B cell (primary cell): ENCODE measurements around the gene ETFRF1. TPM values are rescaled to one million over a fixed set of nuclear protein-coding genes. Genes with fewer than 3 reads are reported as not detected.

Experiments
- ATAC-seq: fragments of 200-7000 bp; cut with Tn5 transposase; one replicate; pipeline ENCODE4 v1.10.0; 2021; ENCODE audit warnings: low read depth, mild to moderate bottlenecking, moderate number of reproducible peaks, moderate library complexity
- CTCF ChIA-PET: fragments of 350-600 bp; sonication (Branson Sonifier 250); formaldehyde crosslinking; loops from one replicate; lab custom pipeline; 2021; ENCODE audit warnings: antibody characterized with exemption, inconsistent platforms; lab: Charles Lee
- POLR2A ChIA-PET: fragments of 350-600 bp; sonication (Branson Sonifier 250); formaldehyde crosslinking; loops from one replicate; lab custom pipeline; 2021; ENCODE audit warnings: antibody characterized with exemption; lab: Charles Lee
- DNase-seq: peaks from one replicate; pipeline ENCODE4 v3.0.0; 2013
- H2AFZ ChIP-seq: 2 replicates; pipeline ENCODE4 v1.6.1; 2012; ENCODE audit warnings: mild to moderate bottlenecking, low read depth, low read length; ENCODE audit not compliant: insufficient read depth, poor library complexity, severe bottlenecking
- H3K27ac ChIP-seq, 2 donors: 1 replicate in 1 of 2; 2 replicates in 1 of 2; pipeline ENCODE4 v1.5.1; 2012 to 2013; ENCODE audit warnings: low read length in 2 of 2, mild to moderate bottlenecking in 2 of 2, moderate library complexity in 1 of 2
- H3K27me3 ChIP-seq, 4 experiments: fragments of 200-600 bp in 1 of 4; sonication (generic) in 1 of 4; replicated peaks in 1 of 4; 1 replicate in 2 of 4; 2 replicates in 2 of 4; pipeline versions ENCODE4 v1.6.1 to v1.7.0; 2013 to 2016; ENCODE audit warnings: low read length in 3 of 4, mild to moderate bottlenecking in 2 of 4, mixed read lengths in 1 of 4, moderate library complexity in 1 of 4; ENCODE audit not compliant: insufficient read depth in 4 of 4, control insufficient read depth in 3 of 4; ENCODE audit errors: control extremely low read depth in 1 of 4
- H3K36me3 ChIP-seq, 2 experiments: replicated peaks in 1 of 2; 1 replicate in 1 of 2; 2 replicates in 1 of 2; pipeline versions ENCODE4 v1.6.1 to v1.7.1; 2013; ENCODE audit warnings: low read length in 1 of 2; ENCODE audit not compliant: insufficient read depth in 2 of 2, control insufficient read depth in 1 of 2; ENCODE audit errors: control extremely low read depth in 1 of 2, extremely low read depth in 1 of 2
- H3K4me1 ChIP-seq, 2 donors: fragments of 200-600 bp in 1 of 2; sonication (generic) in 1 of 2; 1 replicate in 1 of 2; 2 replicates in 1 of 2; pipeline versions ENCODE4 v1.5.1 to v1.6.1; 2013 to 2017; ENCODE audit warnings: low read length in 2 of 2; ENCODE audit not compliant: control insufficient read depth in 2 of 2, insufficient read depth in 2 of 2
- H3K4me2 ChIP-seq: replicated peaks from 2 replicates; pipeline ENCODE3; 2012; ENCODE audit warnings: mild to moderate bottlenecking, low read depth, low read length; ENCODE audit not compliant: poor library complexity, severe bottlenecking
- H3K4me3 ChIP-seq, 5 experiments: fragments of 200-600 bp in 1 of 5; sonication (generic) in 1 of 5; 1 replicate in 3 of 5; 2 replicates in 2 of 5; pipeline versions ENCODE4 v1.5.1 to v1.7.0; 2011 to 2016; ENCODE audit warnings: low read length in 4 of 5, mild to moderate bottlenecking in 4 of 5, low read depth in 2 of 5, control low read depth in 1 of 5, moderate library complexity in 1 of 5; ENCODE audit not compliant: insufficient read depth in 1 of 5; ENCODE audit errors: control extremely low read depth in 1 of 5, extremely low read depth in 1 of 5
- H3K79me2 ChIP-seq: fragments of 200-600 bp; sonication (generic); one replicate; pipeline ENCODE4 v1.6.0; 2016; ENCODE audit warnings: low read length; ENCODE audit not compliant: control insufficient read depth, insufficient read depth
- H3K9ac ChIP-seq: fragments of 200-600 bp; sonication (generic); 2 replicates; pipeline ENCODE4 v1.6.1; 2017; ENCODE audit warnings: mild to moderate bottlenecking, low read length, moderate library complexity
- H3K9me3 ChIP-seq, 3 donors: one replicate each; pipeline versions ENCODE4 v1.6.1 to v1.7.1; 2013; ENCODE audit warnings: low read length in 2 of 3; ENCODE audit not compliant: control insufficient read depth in 2 of 3, insufficient read depth in 1 of 3; ENCODE audit errors: control extremely low read depth in 1 of 3
- H4K20me1 ChIP-seq: 2 replicates; pipeline ENCODE4 v1.6.0; 2012; ENCODE audit warnings: mild to moderate bottlenecking, low read length; ENCODE audit not compliant: insufficient read depth, control insufficient read depth, poor library complexity, severe bottlenecking
- H3K27ac Mint-ChIP-seq: one replicate; pipeline ENCODE4 v1.8.0; 2021; ENCODE audit warnings: mixed read lengths
- H3K27me3 Mint-ChIP-seq: one replicate; pipeline ENCODE4 v1.8.0; 2021; ENCODE audit warnings: mixed read lengths
- H3K4me1 Mint-ChIP-seq: one replicate; pipeline ENCODE4 v1.8.0; 2021; ENCODE audit warnings: mixed read lengths
- H3K4me3 Mint-ChIP-seq: one replicate; pipeline ENCODE4 v1.8.0; 2021; ENCODE audit warnings: mixed read lengths
- H3K9me3 Mint-ChIP-seq: one replicate; pipeline ENCODE4 v1.8.0; 2022; ENCODE audit warnings: mixed read lengths; ENCODE audit not compliant: insufficient read depth
- CTCF ChIP-seq: fragments of 200-600 bp; IDR thresholded peaks from one replicate; pipeline ENCODE4 v1.8.0; 2022; ENCODE audit warnings: antibody characterized with exemption, mild to moderate bottlenecking
- EZH2 ChIP-seq: IDR thresholded peaks from 2 replicates; pipeline ENCODE4 v1.6.1; 2012; ENCODE audit warnings: borderline replicate concordance, low read depth, mild to moderate bottlenecking, moderate library complexity, low read length; ENCODE audit not compliant: insufficient read depth, poor library complexity, severe bottlenecking
- WGBS: methylation state at CpG from one replicate; pipeline ENCODE4 v1.1.5; 2013; ENCODE audit warnings: missing lambda C conversion rate; ENCODE audit not compliant: insufficient coverage; 5-methylcytosine and 5-hydroxymethylcytosine counted together
- intact Hi-C: fragments of 100-400 bp; cut with micrococcal nuclease; formaldehyde crosslinking; loops from one replicate; pipeline ENCODE4 v1.10.0; 2022
- polyA plus RNA-seq: library from polyadenylated mRNA; depleted of rRNA; stranded (reverse); fragments of >200 nt; gene quantifications from 2 replicates; pipeline ENCODE4 v1.2.3, GENCODE V29; 2012
- total RNA-seq, 2 donors: library from RNA; stranded (reverse); fragments of 120-200 nt in 1 of 2; gene quantifications; 1 replicate in 1 of 2; 2 replicates in 1 of 2; pipeline versions ENCODE4 v1.2.3 to v1.2.4, GENCODE V29; 2013 to 2022

The ETFRF1 gene
- total and polyA plus RNA-seq, 2 donors (not counting 1 experiment from before 2014, with no cell fraction given): 17.9 to 26.1 TPM

DNA sequence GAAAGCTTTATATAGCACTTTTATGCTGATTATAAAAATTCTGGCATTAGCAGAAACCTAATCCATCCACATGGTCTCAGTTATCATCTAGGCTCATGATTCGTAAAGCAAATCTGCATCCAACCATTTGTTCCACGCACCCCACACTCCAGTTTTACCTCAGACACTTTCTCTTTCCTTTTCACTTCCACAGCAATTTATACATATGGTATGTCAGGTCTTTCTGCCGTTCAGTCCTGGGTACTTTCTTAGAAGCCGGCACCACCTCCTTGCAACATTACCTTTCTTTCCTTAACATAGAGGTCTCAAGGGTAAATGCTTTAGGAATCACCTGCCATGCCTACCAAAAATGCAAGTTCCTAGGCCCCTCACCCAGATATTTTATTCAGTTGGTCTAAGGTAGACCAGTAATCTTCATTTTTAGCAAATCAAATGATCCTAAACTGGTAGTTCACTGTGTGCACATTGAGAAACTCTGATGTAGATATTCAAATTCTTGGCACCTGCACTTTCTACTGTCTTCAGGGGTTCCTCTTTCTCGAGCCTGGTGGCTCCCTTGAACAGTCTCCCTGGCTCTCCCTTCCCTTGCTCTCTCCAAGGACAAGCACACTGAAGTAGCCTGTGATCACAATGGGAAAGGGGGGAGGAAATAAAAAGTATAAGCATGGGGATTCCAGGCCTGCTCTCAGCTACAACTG lies 58.5 kb downstream of the ETFRF1 start:
- peak overlapping the region; percentile 36 for H2AFZ ChIP-seq
- Mint-ChIP-seq H3K4me1 (peaks cover 38% of the 10 kb centered on the region), H3K4me3 (peak overlapping the region; percentile 44), H3K27me3 (no peaks in the 10 kb centered on the region), H3K9me3 (no peaks in the 10 kb centered on the region), H3K27ac (peak overlapping the region; percentile 82)
- peak overlapping the region in 2 of 5 experiments; percentile 13 to 33 for H3K4me3 ChIP-seq
- H3K9ac ChIP-seq: peak overlapping the region; percentile 14
- CTCF ChIA-PET: interaction anchor here (2.2 kb wide), 1 partner anchor 12 kb away, joined by 7 read pairs; no protein-coding TSS in a partner anchor
- H3K27me3 ChIP-seq: no peaks in the 10 kb centered on the region
- peak; percentile 71 for DNase-seq
- TF ChIP-seq EZH2 (no peak), CTCF (no peak)
- peak overlapping the region; percentile 59 to 71 for H3K27ac ChIP-seq
- POLR2A ChIA-PET: interaction anchor here (0.6 kb wide), 1 partner anchor 96 kb away, joined by 3 read pairs; no protein-coding TSS in a partner anchor
- H3K36me3 ChIP-seq: no peaks in the 10 kb centered on the region
- no peaks in the 10 kb centered on the region for H3K9me3 ChIP-seq
- no peak for ATAC-seq
- H3K79me2 ChIP-seq: peaks cover 16% of the 10 kb centered on the region
- peak overlapping the region; percentile 47 for H3K4me2 ChIP-seq
- WGBS: 36% methylated on average over 3 of the region's 5 CpGs
- H3K4me1 ChIP-seq: peaks cover 25 to 39% of the 10 kb centered on the region in 2 donors
- no peaks in the 10 kb centered on the region for H4K20me1 ChIP-seq
- intact Hi-C loops: loop anchor here (2.0 kb wide), 1 partner anchor 67 kb away; no protein-coding TSS in a partner anchor

GRCh38 chr12:25254271-25254880 lies 59.3 kb downstream of the ETFRF1 start:
- DNase-seq (no peak), ATAC-seq (no peak)
- Histone ChIP-seq H3K4me1 (peaks cover 24 to 35% of the 10 kb centered on the region in 2 donors), H3K79me2 (peaks cover 9% of the 10 kb centered on the region), H3K9me3 (no peaks in the 10 kb centered on the region), H3K4me3 (no peak overlapping the region), H3K27ac (peak overlapping the region in 1 of 2 donors; percentile 3), H2AFZ (peak overlapping the region; percentile 36), H3K4me2 (no peak overlapping the region), H3K36me3 (no peaks in the 10 kb centered on the region), H3K27me3 (no peaks in the 10 kb centered on the region), H4K20me1 (no peaks in the 10 kb centered on the region), H3K9ac (no peak overlapping the region)
- CTCF ChIA-PET: interaction anchor here (2.1 kb wide), 1 partner anchor 13 kb away, joined by 5 read pairs; no protein-coding TSS in a partner anchor
- POLR2A ChIA-PET: no interaction called here
- H3K27me3 Mint-ChIP-seq: no peaks in the 10 kb centered on the region
- H3K27ac Mint-ChIP-seq: peak overlapping the region; percentile 82
- intact Hi-C loops: no loop called here
- H3K4me1 Mint-ChIP-seq: peaks cover 38% of the 10 kb centered on the region
- TF ChIP-seq CTCF (no peak), EZH2 (no peak)
- no peak overlapping the region for H3K4me3 Mint-ChIP-seq
- H3K9me3 Mint-ChIP-seq: no peaks in the 10 kb centered on the region
- 100% methylated on average over 2 of the region's 4 CpGs for WGBS
